SH-SY5Y (cell line): ENCODE results near the gene XDH.

Experiments used
- GATA2 ChIP-seq: IDR thresholded peaks from 2 replicates; pipeline ENCODE4 v1.6.1; 2011; ENCODE audit warnings: mild to moderate bottlenecking, low read depth, low read length
- GATA3 ChIP-seq: IDR thresholded peaks from 2 replicates; pipeline ENCODE4 v1.6.1; 2011; ENCODE audit warnings: low read depth, mild to moderate bottlenecking, low read length, moderate library complexity

- TF ChIP-seq GATA3 (no peak), GATA2 (no peak)
Observed at GRCh38 chr2:31373127-31373526, 41.4 kb downstream of the XDH start.
